ENCODE results near the gene NF2. TPM values are rescaled to one million over a fixed set of nuclear protein-coding genes. Genes with fewer than 3 reads are reported as not detected.

Gene NF2
- total and polyA plus RNA-seq, 8 donors: 5.8 to 37.6 (median 18.3) TPM

DNA sequence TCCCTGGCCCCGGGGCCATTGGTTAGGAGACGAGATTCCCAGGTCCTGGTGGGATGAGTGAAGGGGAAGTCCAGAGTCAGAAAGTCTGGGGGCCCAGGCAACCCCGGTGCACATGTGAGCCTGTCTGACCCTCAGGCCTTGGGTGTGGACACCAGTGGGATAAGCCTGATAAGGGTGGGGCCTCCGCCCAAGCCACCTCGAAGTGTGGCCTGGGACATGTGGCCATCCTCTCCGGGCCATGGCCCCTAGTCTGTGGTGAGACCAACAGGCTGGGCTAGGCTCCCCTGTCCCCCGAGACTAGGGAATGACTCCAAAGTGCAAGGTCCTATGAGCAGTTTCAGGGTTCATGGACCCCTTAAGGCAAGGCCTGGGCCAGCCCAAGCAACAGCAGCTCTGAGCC is 122.7 kb downstream of the NF2 start:
- no peaks in the 10 kb centered on the region for H3K9me3 ChIP-seq
- peaks cover 0 to 23% (median 13%) of the 10 kb centered on the region in 4 donors for H3K36me3 ChIP-seq
- peaks cover 1 to 60% (median 16%) of the 10 kb centered on the region in 3 donors for H3K27me3 ChIP-seq
- 48 to 78% (median 59%) methylated on average over 3 to 7 of the region's 7 CpGs for WGBS, 5 donors
- H3K4me1 ChIP-seq: peaks cover 0 to 9% (median 6%) of the 10 kb centered on the region in 4 donors
- DNase-seq: no peak
- TF ChIP-seq, protein P1, sequence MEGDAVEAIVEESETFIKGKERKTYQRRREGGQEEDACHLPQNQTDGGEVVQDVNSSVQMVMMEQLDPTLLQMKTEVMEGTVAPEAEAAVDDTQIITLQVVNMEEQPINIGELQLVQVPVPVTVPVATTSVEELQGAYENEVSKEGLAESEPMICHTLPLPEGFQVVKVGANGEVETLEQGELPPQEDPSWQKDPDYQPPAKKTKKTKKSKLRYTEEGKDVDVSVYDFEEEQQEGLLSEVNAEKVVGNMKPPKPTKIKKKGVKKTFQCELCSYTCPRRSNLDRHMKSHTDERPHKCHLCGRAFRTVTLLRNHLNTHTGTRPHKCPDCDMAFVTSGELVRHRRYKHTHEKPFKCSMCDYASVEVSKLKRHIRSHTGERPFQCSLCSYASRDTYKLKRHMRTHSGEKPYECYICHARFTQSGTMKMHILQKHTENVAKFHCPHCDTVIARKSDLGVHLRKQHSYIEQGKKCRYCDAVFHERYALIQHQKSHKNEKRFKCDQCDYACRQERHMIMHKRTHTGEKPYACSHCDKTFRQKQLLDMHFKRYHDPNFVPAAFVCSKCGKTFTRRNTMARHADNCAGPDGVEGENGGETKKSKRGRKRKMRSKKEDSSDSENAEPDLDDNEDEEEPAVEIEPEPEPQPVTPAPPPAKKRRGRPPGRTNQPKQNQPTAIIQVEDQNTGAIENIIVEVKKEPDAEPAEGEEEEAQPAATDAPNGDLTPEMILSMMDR (IDR thresholded peaks at IDR 0.05): no peak
- no peak for TF ChIP-seq POLR2A (IDR thresholded peaks at IDR 0.05)
- no peak for TF ChIP-seq EP300 (IDR thresholded peaks at IDR 0.05)
- TF ChIP-seq POLR2AphosphoS5 (IDR thresholded peaks at IDR 0.05): no peak
- H3K27ac ChIP-seq: no peak overlapping the region
- intact Hi-C loops (cut with DNase I; ENCODE audit: low total_unique reads): no loop called here
- no peak overlapping the region for H3K4me3 ChIP-seq

DNA sequence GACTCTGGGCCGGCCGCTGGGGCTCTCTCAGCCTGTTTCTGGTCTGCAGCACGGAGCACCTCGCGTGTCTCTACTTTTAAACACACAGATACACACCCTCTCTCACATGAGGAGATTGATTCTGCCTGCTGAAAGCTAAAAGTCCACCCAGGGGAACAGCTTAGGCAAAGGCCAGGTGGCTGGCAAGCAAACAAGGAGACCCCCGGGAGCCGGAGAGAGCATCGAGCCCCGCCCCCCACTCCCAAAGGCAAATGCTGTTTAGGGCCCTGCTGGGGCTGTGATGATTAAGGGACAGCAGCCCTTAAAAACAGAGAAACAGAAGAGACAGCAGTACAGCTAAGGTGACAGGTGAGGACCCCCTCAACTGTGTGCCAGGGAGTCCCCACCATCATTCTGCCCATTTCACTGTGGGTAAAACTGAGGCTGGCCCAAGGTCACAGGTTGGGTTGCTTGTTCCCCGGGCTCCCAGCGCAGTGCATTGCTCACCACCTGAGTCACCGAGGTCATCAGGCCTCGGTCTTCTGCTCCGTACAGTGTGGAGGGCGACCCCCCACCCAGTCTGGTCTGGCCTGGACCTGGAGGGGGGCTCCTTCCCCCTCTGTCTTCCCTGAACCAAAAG is 123.2 kb downstream of the NF2 start:
- H3K27me3 ChIP-seq: peaks cover 0 to 55% (median 11%) of the 10 kb centered on the region in 3 donors
- no peak overlapping the region for H3K27ac ChIP-seq
- TF ChIP-seq EP300 (IDR thresholded peaks at IDR 0.05) (no peak), POLR2A (IDR thresholded peaks at IDR 0.05) (no peak), POLR2AphosphoS5 (IDR thresholded peaks at IDR 0.05) (no peak)
- TF ChIP-seq, protein P1 (IDR thresholded peaks at IDR 0.05): no peak
- WGBS, 5 donors: 32 to 46% (median 36%) methylated on average over 9 to 15 of the region's 15 CpGs
- DNase-seq: no peak
- no peak overlapping the region for H3K4me3 ChIP-seq
- H3K4me1 ChIP-seq: peaks cover 0 to 8% (median 6%) of the 10 kb centered on the region in 4 donors
- no peaks in the 10 kb centered on the region for H3K9me3 ChIP-seq
- intact Hi-C loops (cut with DNase I; ENCODE audit: low total_unique reads): no loop called here
- peaks cover 0 to 28% (median 18%) of the 10 kb centered on the region in 4 donors for H3K36me3 ChIP-seq

DNA sequence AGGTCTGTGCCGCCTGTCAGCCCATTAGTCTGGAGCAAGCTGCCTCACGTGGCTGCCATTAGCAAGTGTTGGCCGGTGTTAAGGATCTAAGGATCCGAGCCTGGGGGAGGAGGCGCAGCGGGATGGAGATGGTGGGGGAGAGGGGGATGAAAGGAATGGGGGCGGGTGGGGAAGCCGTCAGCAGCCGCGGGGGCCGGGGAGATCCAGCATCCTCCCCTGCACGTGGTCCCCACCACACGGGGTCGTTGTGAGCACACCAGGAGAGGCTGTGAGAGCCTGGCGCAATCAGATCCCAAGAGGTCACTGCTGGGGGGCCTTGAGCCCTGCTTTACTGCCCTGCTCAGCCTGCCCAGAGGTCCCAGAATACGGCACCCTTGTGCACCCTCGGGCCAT is 123.7 kb downstream of the NF2 start:
- peaks cover 0 to 32% (median 21%) of the 10 kb centered on the region in 4 donors for H3K36me3 ChIP-seq
- H3K27me3 ChIP-seq: peaks cover 0 to 50% (median 6%) of the 10 kb centered on the region in 3 donors
- no peaks in the 10 kb centered on the region for H3K9me3 ChIP-seq
- TF ChIP-seq, protein P1 (IDR thresholded peaks at IDR 0.05): peak in 2 of 7 experiments; percentile 7 to 41
- TF ChIP-seq POLR2A (IDR thresholded peaks at IDR 0.05) (no peak), POLR2AphosphoS5 (IDR thresholded peaks at IDR 0.05) (no peak)
- peaks cover 0 to 8% (median 6%) of the 10 kb centered on the region in 4 donors for H3K4me1 ChIP-seq
- DNase-seq: peak; percentile 47 to 67
- no peak overlapping the region for H3K4me3 ChIP-seq
- intact Hi-C loops (cut with DNase I; ENCODE audit: low total_unique reads): no loop called here
- no peak overlapping the region for H3K27ac ChIP-seq
- WGBS, 5 donors: 5 to 10% (median 7%) methylated on average over 12 to 17 of the region's 17 CpGs

DNA sequence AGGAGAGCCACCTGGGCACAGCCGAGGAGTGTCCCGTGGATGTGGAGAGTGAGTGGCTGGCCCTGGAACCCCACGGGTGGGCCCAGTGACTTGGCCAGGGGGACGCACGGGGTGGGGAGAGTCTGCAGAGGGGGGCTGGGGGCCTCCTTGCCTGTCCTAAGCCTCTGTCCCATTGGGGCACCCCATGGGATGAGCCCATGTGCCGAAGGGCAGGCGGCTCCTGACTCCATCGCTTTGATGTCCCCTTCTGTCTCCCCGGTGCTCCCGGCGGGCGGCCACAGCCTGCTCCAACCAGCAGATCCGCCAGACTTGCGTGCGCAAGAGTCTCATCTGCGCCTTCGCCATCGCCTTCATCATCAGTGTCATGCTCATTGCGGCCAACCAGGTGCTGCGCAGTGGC is 125.7 kb downstream of the NF2 start:
- TF ChIP-seq POLR2AphosphoS5 (IDR thresholded peaks at IDR 0.05) (no peak), POLR2A (IDR thresholded peaks at IDR 0.05) (no peak), EP300 (IDR thresholded peaks at IDR 0.05) (no peak)
- TF ChIP-seq, protein P1 (IDR thresholded peaks at IDR 0.05): no peak
- Histone ChIP-seq H3K27me3 (peaks cover 0 to 30% (median 0%) of the 10 kb centered on the region in 3 donors), H3K9me3 (no peaks in the 10 kb centered on the region), H3K4me1 (peaks cover 0 to 8% (median 6%) of the 10 kb centered on the region in 4 donors), H3K36me3 (peaks cover 0 to 46% (median 39%) of the 10 kb centered on the region in 4 donors), H3K27ac (no peak overlapping the region), H3K4me3 (no peak overlapping the region)
- intact Hi-C loops (cut with DNase I; ENCODE audit: low total_unique reads): no loop called here
- DNase-seq: no peak
- WGBS, 5 donors: 69 to 91% (median 91%) methylated on average over 3 to 20 of the region's 20 CpGs
